Spleen (tissue), 7 donors: ENCODE measurements around the gene PARVB.

ENCODE experiments used
- CTCF ChIP-seq, 11 experiments: fragments of 200-600 bp in 7 of 11; fragments of 450-650 bp in 4 of 11; sonication (generic) in 4 of 11; IDR thresholded peaks in 8 of 11; conservative IDR thresholded peaks in 3 of 11; 1 replicate in 7 of 11; 2 replicates in 4 of 11; pipeline versions ENCODE4 v1.4.0 to v1.8.0; 2016 to 2021; ENCODE audit warnings: antibody characterized with exemption in 11 of 11, inconsistent platforms in 4 of 11, mild to moderate bottlenecking in 1 of 11
- POLR2A ChIP-seq, 3 donors: fragments of 450-650 bp; IDR thresholded peaks; one replicate each; pipeline ENCODE4 v1.5.1; 2017; ENCODE audit warnings: antibody characterized with exemption in 3 of 3, mild to moderate bottlenecking in 1 of 3
- POLR2AphosphoS5 ChIP-seq, 3 donors: sonication (generic); formaldehyde crosslinking; IDR thresholded peaks; one replicate each; pipeline ENCODE4 v1.5.1; 2017; ENCODE audit warnings: antibody characterized with exemption in 3 of 3
- donor health status: DM: no; HTN: no; CAD: no; lungs with moderate emphysema.
- donor health status: DM: no; HTN: no; CAD: no.
- donor health status: DM: no; HTN: no; CAD: no.

- TF ChIP-seq CTCF (IDR thresholded peaks at IDR 0.05 in 8 of 11, conservative IDR thresholded peaks at IDR 0.05 in 3 of 11), result no peak
- TF ChIP-seq POLR2A (IDR thresholded peaks at IDR 0.05), result no peak
- TF ChIP-seq POLR2AphosphoS5 (IDR thresholded peaks at IDR 0.05), result no peak
Measured at GRCh38 chr22:43990044-43990443, 34.1 kb upstream of the PARVB start.
